ENCODE data around the gene PCDHGA1. TPM values are rescaled to one million over a fixed set of nuclear protein-coding genes. Genes with fewer than 3 reads are reported as not detected.
"Not testable (repeated sequence)": the region's sequence is repeated elsewhere in the genome, so short reads cannot be mapped to it uniquely, and the experiment has no call there.

PCDHGA1 gene
- total RNA-seq, 4 donors from 2014 or later = 0.90 to 2.5 (median 1.8) TPM

GRCh38 chr5:141402553-141403243 is 72.4 kb downstream of the PCDHGA1 start, which contains the start of gene PCDHGA9:
PCDHGA9 (plus strand) TSS chr5:141402778; CDS start chr5:141402953, 175 bp downstream.
- WGBS, 2 donors = 16 to 21% methylated on average over 27 of the region's 27 CpGs
- Histone ChIP-seq H3K27ac (no peak within 1 kb of the TSS), H3K9me3 (peaks cover 0 to 94% (median 50%) of the 10 kb centered on the region in 4 donors), H3K36me3 (peaks cover 0 to 20% (median 0%) of the 10 kb centered on the region in 3 donors), H3K4me1 (no peaks in the 10 kb centered on the region), H3K4me3 (peak within 1 kb of the TSS in 1 of 4 donors; percentile 34), H3K27me3 (no peaks in the 10 kb centered on the region)
- TF ChIP-seq POLR2A (IDR thresholded peaks at IDR 0.05) = no peak
- TF ChIP-seq EP300 (IDR thresholded peaks at IDR 0.05) = no peak
- TF ChIP-seq CTCF (IDR thresholded peaks at IDR 0.05) = peak in 1 of 5 experiments; percentile 8
- DNase-seq (ENCODE audit: low spot score in 2 of 2) = no peak

- Histone ChIP-seq H3K4me1 (no peaks in the 10 kb centered on the region), H3K27ac (no peak overlapping the region), H3K36me3 (peaks cover 0 to 22% (median 0%) of the 10 kb centered on the region in 3 donors), H3K27me3 (no peaks in the 10 kb centered on the region), H3K9me3 (peaks cover 0 to 97% (median 52%) of the 10 kb centered on the region in 4 donors), H3K4me3 (peak overlapping the region in 1 of 4 donors; percentile 34)
- DNase-seq (ENCODE audit: low spot score in 2 of 2) = no peak
- 35 to 39% methylated on average over 22 of the region's 22 CpGs for WGBS, 2 donors
- no peak for TF ChIP-seq POLR2A (IDR thresholded peaks at IDR 0.05)
- no peak for TF ChIP-seq EP300 (IDR thresholded peaks at IDR 0.05)
- TF ChIP-seq CTCF (IDR thresholded peaks at IDR 0.05) = no peak
Observed at GRCh38 chr5:141403387-141403786, 73.1 kb downstream of the PCDHGA1 start.

GRCh38 chr5:141407790-141408505 is 77.6 kb downstream of the PCDHGA1 start, which contains the start of gene PCDHGB6:
PCDHGB6 (plus strand) TSS chr5:141408021; CDS start chr5:141408203, 182 bp downstream.
- TF ChIP-seq CTCF (IDR thresholded peaks at IDR 0.05) = peak; percentile 9 to 53 (median 41)
- not testable (repeated sequence) for H3K27me3 ChIP-seq; H3K4me1 ChIP-seq; H3K27ac ChIP-seq; DNase-seq (ENCODE audit: low spot score in 2 of 2)
- Histone ChIP-seq H3K4me3 (peak within 1 kb of the TSS in 3 of 4 donors; percentile 7 to 42 (median 16)), H3K36me3 (peaks cover 0 to 42% (median 0%) of the 10 kb centered on the region in 3 donors), H3K9me3 (peaks cover 3 to 99% (median 46%) of the 10 kb centered on the region in 4 donors)
- WGBS, 2 donors = 13% methylated on average over 37 to 41 of the region's 51 CpGs

GRCh38 chr5:141409598-141410306 is 79.4 kb downstream of the PCDHGA1 start:
- WGBS, 2 donors = 28% methylated on average over 20 to 48 of the region's 64 CpGs
- Histone ChIP-seq H3K9me3 (peaks cover 5 to 99% (median 48%) of the 10 kb centered on the region in 4 donors), H3K27me3 (no peaks in the 10 kb centered on the region), H3K4me1 (peaks cover 0 to 4% (median 0%) of the 10 kb centered on the region in 4 donors), H3K36me3 (peaks cover 0 to 40% (median 0%) of the 10 kb centered on the region in 3 donors), H3K27ac (no peak overlapping the region), H3K4me3 (no peak overlapping the region)
- no peak for TF ChIP-seq EP300 (IDR thresholded peaks at IDR 0.05)
- TF ChIP-seq POLR2A (IDR thresholded peaks at IDR 0.05) = no peak
- TF ChIP-seq CTCF (IDR thresholded peaks at IDR 0.05) = no peak
- DNase-seq (ENCODE audit: low spot score in 2 of 2) = no peak

Measured in tibial nerve (tissue), 4 donors.